ENCODE measurements around the gene CCDC190. TPM values are rescaled to one million over a fixed set of nuclear protein-coding genes. Genes with fewer than 3 reads are reported as not detected.

Gene CCDC190
- total and polyA plus RNA-seq, 2 of the 13 experiments (the other 11 are each of a cell fraction or from before 2014, with no cell fraction given), result not detected

GRCh38 chr1:162822391-162823200 lies 38.4 kb downstream of the CCDC190 start:
- Histone ChIP-seq H3K27me3 (ENCODE audit: control insufficient read depth in 1 of 2, insufficient read depth in 2 of 2, low read length in 2 of 2) (peaks cover 0 to 7% of the 10 kb centered on the region in 2 experiments; a peak in 2 of 5 replicates), H4K20me1 (ENCODE audit: insufficient read depth, low read length) (no peaks in the 10 kb centered on the region), H3K79me2 (ENCODE audit: insufficient read depth, low read length) (no peaks in the 10 kb centered on the region), H2AFZ (ENCODE audit: low read length) (no peak overlapping the region), H3K4me3 (replicated peaks in 1 of 3; ENCODE audit: insufficient read depth in 1 of 3, low read depth in 2 of 3, low read length in 3 of 3) (peak overlapping the region; percentile 54 to 70 (median 61)), H3K4me1 (ENCODE audit: insufficient read depth, low read length) (peaks cover 21% of the 10 kb centered on the region), H3K36me3 (replicated peaks in 1 of 2; ENCODE audit: control insufficient read depth in 1 of 2, insufficient read depth in 2 of 2, low read length in 2 of 2) (no peaks in the 10 kb centered on the region), H3K4me2 (ENCODE audit: low read depth, low read length) (peak overlapping the region; percentile 94), H3K27ac (ENCODE audit: extremely low read length, insufficient read depth, low read length) (no peak overlapping the region), H3K9ac (ENCODE audit: insufficient read depth, low read depth, low read length) (peak overlapping the region; percentile 38; the same call in 1 of the 2 replicates), H3K9me3 (ENCODE audit: low read length) (no peaks in the 10 kb centered on the region)
- 14% methylated on average over 6 of the region's 44 CpGs for WGBS (ENCODE audit: low lambda C conversion rate)
- in situ Hi-C loops (cut with HindIII; ENCODE audit: extremely low pct_ligation_motif_present, low pct_unique_long_range_greater_than_20kb) (no loop called here), intact Hi-C loops (cut with micrococcal nuclease; ENCODE audit: unreplicated experiment) (no loop called here)
- POLR2A ChIA-PET, result no interaction called here
- no TSS peak for BruUV-seq (replicated peaks)
- CTCF ChIA-PET (ENCODE audit: low intra/inter-chr PET ratio, low total read pairs), result no interaction called here
- ATAC-seq, result peak; percentile 90
- no peak for FAIRE-seq
- DNase-seq (ENCODE audit: low spot score), result no peak
- TF ChIP-seq SALL1 (CRISPR knock-in tag; IDR thresholded peaks at IDR 0.05) (0 out of 2 replicates have a peak, but pooled peaks have one; percentile 31), DNMT1 (CRISPR knock-in tag; IDR thresholded peaks at IDR 0.05) (0 out of 2 replicates have a peak, but pooled peaks have one; percentile 30), ZNF138 (CRISPR knock-in tag; IDR thresholded peaks at IDR 0.05; ENCODE audit: low read depth) (no peak), BRF2 (CRISPR knock-in tag; IDR thresholded peaks at IDR 0.05) (no peak), MED13 (CRISPR knock-in tag; IDR thresholded peaks at IDR 0.05) (no peak), EZH2 (conservative IDR thresholded peaks at IDR 0.05; ENCODE audit: low read depth, low read length) (no peak), ZFP36L2 (CRISPR knock-in tag; IDR thresholded peaks at IDR 0.05) (no peak), ZNF652 (CRISPR knock-in tag; IDR thresholded peaks at IDR 0.05; ENCODE audit: borderline replicate concordance, low read depth) (no peak), ZNF33A (CRISPR knock-in tag; IDR thresholded peaks at IDR 0.05; ENCODE audit: borderline replicate concordance) (no peak), ZKSCAN8 (CRISPR knock-in tag; IDR thresholded peaks at IDR 0.05; ENCODE audit: borderline replicate concordance) (no peak), FOXA3 (CRISPR knock-in tag; IDR thresholded peaks at IDR 0.05) (no peak), FOXK2 (IDR thresholded peaks at IDR 0.05) (no peak)
- TF ChIP-seq, protein P1, sequence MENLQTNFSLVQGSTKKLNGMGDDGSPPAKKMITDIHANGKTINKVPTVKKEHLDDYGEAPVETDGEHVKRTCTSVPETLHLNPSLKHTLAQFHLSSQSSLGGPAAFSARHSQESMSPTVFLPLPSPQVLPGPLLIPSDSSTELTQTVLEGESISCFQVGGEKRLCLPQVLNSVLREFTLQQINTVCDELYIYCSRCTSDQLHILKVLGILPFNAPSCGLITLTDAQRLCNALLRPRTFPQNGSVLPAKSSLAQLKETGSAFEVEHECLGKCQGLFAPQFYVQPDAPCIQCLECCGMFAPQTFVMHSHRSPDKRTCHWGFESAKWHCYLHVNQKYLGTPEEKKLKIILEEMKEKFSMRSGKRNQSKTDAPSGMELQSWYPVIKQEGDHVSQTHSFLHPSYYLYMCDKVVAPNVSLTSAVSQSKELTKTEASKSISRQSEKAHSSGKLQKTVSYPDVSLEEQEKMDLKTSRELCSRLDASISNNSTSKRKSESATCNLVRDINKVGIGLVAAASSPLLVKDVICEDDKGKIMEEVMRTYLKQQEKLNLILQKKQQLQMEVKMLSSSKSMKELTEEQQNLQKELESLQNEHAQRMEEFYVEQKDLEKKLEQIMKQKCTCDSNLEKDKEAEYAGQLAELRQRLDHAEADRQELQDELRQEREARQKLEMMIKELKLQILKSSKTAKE (CRISPR knock-in tag; IDR thresholded peaks at IDR 0.05; ENCODE audit: borderline replicate concordance), result no peak
- TF ChIP-seq, protein P2, sequence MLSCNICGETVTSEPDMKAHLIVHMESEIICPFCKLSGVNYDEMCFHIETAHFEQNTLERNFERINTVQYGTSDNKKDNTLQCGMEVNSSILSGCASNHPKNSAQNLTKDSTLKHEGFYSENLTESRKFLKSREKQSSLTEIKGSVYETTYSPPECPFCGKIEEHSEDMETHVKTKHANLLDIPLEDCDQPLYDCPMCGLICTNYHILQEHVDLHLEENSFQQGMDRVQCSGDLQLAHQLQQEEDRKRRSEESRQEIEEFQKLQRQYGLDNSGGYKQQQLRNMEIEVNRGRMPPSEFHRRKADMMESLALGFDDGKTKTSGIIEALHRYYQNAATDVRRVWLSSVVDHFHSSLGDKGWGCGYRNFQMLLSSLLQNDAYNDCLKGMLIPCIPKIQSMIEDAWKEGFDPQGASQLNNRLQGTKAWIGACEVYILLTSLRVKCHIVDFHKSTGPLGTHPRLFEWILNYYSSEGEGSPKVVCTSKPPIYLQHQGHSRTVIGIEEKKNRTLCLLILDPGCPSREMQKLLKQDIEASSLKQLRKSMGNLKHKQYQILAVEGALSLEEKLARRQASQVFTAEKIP (CRISPR knock-in tag; IDR thresholded peaks at IDR 0.05; ENCODE audit: borderline replicate concordance), result no peak
- TF ChIP-seq, protein P3, sequence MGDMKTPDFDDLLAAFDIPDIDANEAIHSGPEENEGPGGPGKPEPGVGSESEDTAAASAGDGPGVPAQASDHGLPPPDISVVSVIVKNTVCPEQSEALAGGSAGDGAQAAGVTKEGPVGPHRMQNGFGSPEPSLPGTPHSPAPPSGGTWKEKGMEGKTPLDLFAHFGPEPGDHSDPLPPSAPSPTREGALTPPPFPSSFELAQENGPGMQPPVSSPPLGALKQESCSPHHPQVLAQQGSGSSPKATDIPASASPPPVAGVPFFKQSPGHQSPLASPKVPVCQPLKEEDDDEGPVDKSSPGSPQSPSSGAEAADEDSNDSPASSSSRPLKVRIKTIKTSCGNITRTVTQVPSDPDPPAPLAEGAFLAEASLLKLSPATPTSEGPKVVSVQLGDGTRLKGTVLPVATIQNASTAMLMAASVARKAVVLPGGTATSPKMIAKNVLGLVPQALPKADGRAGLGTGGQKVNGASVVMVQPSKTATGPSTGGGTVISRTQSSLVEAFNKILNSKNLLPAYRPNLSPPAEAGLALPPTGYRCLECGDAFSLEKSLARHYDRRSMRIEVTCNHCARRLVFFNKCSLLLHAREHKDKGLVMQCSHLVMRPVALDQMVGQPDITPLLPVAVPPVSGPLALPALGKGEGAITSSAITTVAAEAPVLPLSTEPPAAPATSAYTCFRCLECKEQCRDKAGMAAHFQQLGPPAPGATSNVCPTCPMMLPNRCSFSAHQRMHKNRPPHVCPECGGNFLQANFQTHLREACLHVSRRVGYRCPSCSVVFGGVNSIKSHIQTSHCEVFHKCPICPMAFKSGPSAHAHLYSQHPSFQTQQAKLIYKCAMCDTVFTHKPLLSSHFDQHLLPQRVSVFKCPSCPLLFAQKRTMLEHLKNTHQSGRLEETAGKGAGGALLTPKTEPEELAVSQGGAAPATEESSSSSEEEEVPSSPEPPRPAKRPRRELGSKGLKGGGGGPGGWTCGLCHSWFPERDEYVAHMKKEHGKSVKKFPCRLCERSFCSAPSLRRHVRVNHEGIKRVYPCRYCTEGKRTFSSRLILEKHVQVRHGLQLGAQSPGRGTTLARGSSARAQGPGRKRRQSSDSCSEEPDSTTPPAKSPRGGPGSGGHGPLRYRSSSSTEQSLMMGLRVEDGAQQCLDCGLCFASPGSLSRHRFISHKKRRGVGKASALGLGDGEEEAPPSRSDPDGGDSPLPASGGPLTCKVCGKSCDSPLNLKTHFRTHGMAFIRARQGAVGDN (CRISPR knock-in tag; IDR thresholded peaks at IDR 0.05), result peak; percentile 54; the same call in 1 of the 2 replicates
